GM12874 (cell line): Measurements from ENCODE around the gene NRCAM.

Experiments
- CTCF ChIP-seq: IDR thresholded peaks from 2 replicates; pipeline ENCODE4 v1.5.1; 2011; ENCODE audit warnings: low read depth, mild to moderate bottlenecking, control low read depth, low read length, moderate library complexity; ENCODE audit not compliant: insufficient read depth

NRCAM gene

GRCh38 chr7:108235451-108236061 lies 220.7 kb downstream of the NRCAM start:
- no peak for TF ChIP-seq CTCF

- TF ChIP-seq CTCF = no peak
These were observed 221.2 kb downstream of the NRCAM start for GRCh38 chr7:108234971-108235450.

- no peak for TF ChIP-seq CTCF
These were observed 222.0 kb downstream of the NRCAM start for GRCh38 chr7:108234281-108234680.

- no peak for TF ChIP-seq CTCF
These were observed 224.2 kb downstream of the NRCAM start for GRCh38 chr7:108232076-108232475.

GRCh38 chr7:108231221-108231620 lies 225.0 kb downstream of the NRCAM start:
- TF ChIP-seq CTCF = no peak

GRCh38 chr7:108227366-108227765 lies 228.9 kb downstream of the NRCAM start:
- no peak for TF ChIP-seq CTCF

- no peak for TF ChIP-seq CTCF
These were observed 229.4 kb downstream of the NRCAM start for GRCh38 chr7:108226816-108227299.
